SU-DHL-6 (cell line): ENCODE results near the gene ISY1.

Experiments
- EZH2phosphoT487 ChIP-seq: fragments of 200-600 bp; sonication (generic), shearing (Covaris generic); conservative IDR thresholded peaks from 2 replicates; pipeline ENCODE4 v1.6.1; 2018; ENCODE audit warnings: mild to moderate bottlenecking, antibody characterized with exemption, low read length, moderate library complexity, mixed read lengths
- TF ChIP-seq, protein P1 (sequence below): fragments of 200-600 bp; sonication (generic); IDR thresholded peaks from one replicate; pipeline ENCODE4 v1.5.1; 2017; ENCODE audit warnings: antibody characterized with exemption, mild to moderate bottlenecking, low read length, moderate library complexity; ENCODE audit not compliant: insufficient read depth, poor library complexity, severe bottlenecking

GRCh38 chr3:129121016-129121791, 39.7 kb downstream of the ISY1 start:
- TF ChIP-seq, protein P1, sequence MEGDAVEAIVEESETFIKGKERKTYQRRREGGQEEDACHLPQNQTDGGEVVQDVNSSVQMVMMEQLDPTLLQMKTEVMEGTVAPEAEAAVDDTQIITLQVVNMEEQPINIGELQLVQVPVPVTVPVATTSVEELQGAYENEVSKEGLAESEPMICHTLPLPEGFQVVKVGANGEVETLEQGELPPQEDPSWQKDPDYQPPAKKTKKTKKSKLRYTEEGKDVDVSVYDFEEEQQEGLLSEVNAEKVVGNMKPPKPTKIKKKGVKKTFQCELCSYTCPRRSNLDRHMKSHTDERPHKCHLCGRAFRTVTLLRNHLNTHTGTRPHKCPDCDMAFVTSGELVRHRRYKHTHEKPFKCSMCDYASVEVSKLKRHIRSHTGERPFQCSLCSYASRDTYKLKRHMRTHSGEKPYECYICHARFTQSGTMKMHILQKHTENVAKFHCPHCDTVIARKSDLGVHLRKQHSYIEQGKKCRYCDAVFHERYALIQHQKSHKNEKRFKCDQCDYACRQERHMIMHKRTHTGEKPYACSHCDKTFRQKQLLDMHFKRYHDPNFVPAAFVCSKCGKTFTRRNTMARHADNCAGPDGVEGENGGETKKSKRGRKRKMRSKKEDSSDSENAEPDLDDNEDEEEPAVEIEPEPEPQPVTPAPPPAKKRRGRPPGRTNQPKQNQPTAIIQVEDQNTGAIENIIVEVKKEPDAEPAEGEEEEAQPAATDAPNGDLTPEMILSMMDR: no peak
- TF ChIP-seq EZH2phosphoT487: no peak
